ENCODE data around the gene ZNF184.

Gene ZNF184

DNA sequence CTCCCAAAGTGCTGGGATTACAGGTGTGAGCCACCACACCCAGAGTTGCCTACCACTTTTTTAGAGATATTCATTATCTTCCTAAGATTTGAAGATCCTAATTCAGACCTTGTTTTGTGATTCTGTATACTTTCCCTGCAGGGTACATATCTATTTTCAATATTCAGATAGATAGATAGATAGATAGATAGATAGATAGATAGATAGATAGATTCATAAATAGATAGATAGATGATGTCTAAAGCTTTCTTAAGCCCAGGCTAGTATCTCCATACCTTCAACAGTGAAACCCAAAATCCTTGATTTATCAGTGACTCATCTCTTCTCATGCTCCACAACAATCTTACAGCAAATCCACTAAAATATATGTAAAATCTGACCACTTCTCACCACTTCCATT lies 53.5 kb downstream of the ZNF184 start:
- DNase-seq: no peak

GRCh38 chr6:27415898-27416297 lies 57.0 kb downstream of the ZNF184 start:
- no peak for DNase-seq

GRCh38 chr6:27414996-27415395 lies 57.9 kb downstream of the ZNF184 start:
- DNase-seq: no peak

- no peak for DNase-seq
These were observed 58.6 kb downstream of the ZNF184 start for GRCh38 chr6:27414300-27414699.

DNA sequence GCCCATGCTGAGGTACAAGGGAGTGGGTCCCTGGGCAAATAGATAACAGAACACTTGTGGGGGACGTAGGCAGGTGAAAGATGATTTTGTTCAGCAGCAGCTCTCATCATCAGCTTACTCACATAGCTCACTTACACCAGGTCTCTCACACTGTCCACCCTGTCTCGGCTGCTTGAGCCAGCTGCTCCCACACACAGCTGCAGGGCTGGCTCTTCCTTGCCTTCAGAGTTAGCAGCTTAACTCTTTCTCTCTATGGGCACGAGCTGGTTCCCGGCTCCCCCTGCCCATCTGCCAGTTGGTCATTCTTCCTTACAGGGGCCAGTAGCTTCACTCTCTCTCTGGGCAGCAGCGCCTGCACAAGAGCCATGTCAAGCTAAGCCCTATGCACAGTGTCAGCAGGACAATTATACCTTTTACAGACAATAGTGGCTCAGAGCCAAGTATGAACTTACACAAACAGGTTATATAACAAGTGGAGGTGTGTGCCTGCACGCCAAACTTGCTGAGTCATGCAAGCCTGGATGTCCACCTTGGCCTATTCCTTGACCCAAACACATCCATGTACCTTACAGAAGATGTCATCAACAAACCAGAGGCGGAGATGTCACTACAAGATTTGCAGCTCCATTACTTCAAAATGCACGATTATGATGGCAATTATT lies 65.6 kb downstream of the ZNF184 start:
- no peak for DNase-seq

DNA sequence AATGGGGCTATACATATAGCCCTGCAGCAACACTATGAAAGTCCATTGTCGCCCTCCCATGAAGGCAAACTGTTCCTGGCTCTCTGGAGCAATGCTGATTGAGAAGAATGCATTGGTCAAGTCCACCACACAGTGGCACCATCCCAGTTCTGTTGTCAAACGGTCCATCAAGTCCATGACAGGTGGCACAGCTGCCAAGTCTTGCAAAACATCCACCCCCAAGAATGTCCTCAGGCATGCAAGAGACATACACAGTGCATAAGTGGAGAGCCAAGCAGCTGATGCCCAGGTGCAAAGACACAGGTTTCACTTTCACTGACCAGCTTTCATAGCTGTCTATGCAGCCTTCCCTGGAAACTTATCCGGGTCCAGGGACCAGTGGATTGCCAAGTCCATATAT lies 66.8 kb downstream of the ZNF184 start:
- no peak for DNase-seq

DNA sequence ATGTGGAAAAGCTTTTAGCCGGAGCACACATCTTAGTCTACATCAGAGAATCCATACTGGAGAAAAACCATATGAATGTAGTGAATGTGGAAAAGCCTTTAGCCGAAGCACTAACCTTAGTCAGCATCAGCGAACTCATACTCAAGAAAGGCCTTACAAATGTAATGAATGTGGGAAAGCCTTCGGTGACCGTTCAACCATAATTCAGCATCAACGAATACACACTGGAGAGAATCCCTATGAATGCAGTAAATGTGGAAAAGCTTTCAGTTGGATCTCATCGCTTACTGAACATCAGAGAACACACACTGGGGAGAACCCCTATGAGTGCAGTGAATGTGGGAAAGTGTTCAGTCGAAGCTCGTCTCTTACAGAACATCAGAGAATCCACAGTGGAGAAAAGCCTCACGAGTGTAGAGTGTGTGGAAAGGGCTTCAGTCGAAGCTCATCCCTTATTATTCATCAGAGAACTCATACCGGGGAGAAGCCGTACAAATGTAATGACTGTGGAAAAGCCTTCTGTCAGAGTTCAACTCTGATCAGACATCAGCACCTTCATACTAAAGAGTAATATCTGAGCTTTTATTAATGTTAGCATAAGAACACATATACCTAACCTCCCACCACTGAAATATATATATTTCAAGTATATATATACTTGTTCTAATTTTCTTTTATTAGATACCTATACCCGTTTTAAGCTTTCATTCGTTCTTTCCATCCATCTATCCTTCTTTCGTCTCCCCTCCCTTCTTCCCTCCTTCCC lies 71.8 kb downstream of the ZNF184 start:
- no peak for DNase-seq
